Measurements from ENCODE around the gene RNH1.
A peak's percentile ranks its signal among the peaks of the same experiment; 100 is the strongest.

Gene RNH1

GRCh38 chr11:459511-460220 lies 47.4 kb downstream of the RNH1 start:
- no peak for DNase-seq (ENCODE audit: low read depth in 3 of 3, low spot score in 1 of 3)

- DNase-seq (ENCODE audit: low read depth in 3 of 3, low spot score in 1 of 3): no peak
These were observed 49.8 kb downstream of the RNH1 start for GRCh38 chr11:457111-457760.

GRCh38 chr11:456533-456932 lies 50.5 kb downstream of the RNH1 start:
- no peak for DNase-seq (ENCODE audit: low read depth in 3 of 3, low spot score in 1 of 3)

- DNase-seq (ENCODE audit: low read depth in 3 of 3, low spot score in 1 of 3): no peak
These were observed 51.4 kb downstream of the RNH1 start for GRCh38 chr11:455566-456147.

- DNase-seq (ENCODE audit: low read depth in 3 of 3, low spot score in 1 of 3): no peak
These were observed 52.1 kb downstream of the RNH1 start for GRCh38 chr11:454801-455565.

GRCh38 chr11:454043-454442 lies 53.0 kb downstream of the RNH1 start:
- no peak for DNase-seq (ENCODE audit: low read depth in 3 of 3, low spot score in 1 of 3)

- no peak for DNase-seq (ENCODE audit: low read depth in 3 of 3, low spot score in 1 of 3)
These were observed 53.5 kb downstream of the RNH1 start for GRCh38 chr11:453564-453963.

- no peak for DNase-seq (ENCODE audit: low read depth in 3 of 3, low spot score in 1 of 3)
These were observed 54.0 kb downstream of the RNH1 start for GRCh38 chr11:452916-453527.

- DNase-seq (ENCODE audit: low read depth in 3 of 3, low spot score in 1 of 3): no peak
These were observed 54.8 kb downstream of the RNH1 start for GRCh38 chr11:452203-452744.

GRCh38 chr11:451738-452137 lies 55.3 kb downstream of the RNH1 start:
- no peak for DNase-seq (ENCODE audit: low read depth in 3 of 3, low spot score in 1 of 3)

- DNase-seq (ENCODE audit: low read depth in 3 of 3, low spot score in 1 of 3): peak; percentile 56 to 59 (median 57)
These were observed 56.1 kb downstream of the RNH1 start for GRCh38 chr11:450809-451451.

GRCh38 chr11:449889-450808 lies 56.9 kb downstream of the RNH1 start, which contains the start of gene PTDSS2:
PTDSS2 (plus strand) TSS chr11:450279; CDS start chr11:450456, 177 bp downstream.
- DNase-seq (ENCODE audit: low read depth in 3 of 3, low spot score in 1 of 3): peak; percentile 80 to 89 (median 84)

GRCh38 chr11:447923-448731 lies 58.9 kb downstream of the RNH1 start:
- peak; percentile 82 to 98 (median 88) for DNase-seq (ENCODE audit: low read depth in 3 of 3, low spot score in 1 of 3)

- no peak for DNase-seq (ENCODE audit: low read depth in 3 of 3, low spot score in 1 of 3)
These were observed 60.2 kb downstream of the RNH1 start for GRCh38 chr11:446891-447290.

- no peak for DNase-seq (ENCODE audit: low read depth in 3 of 3, low spot score in 1 of 3)
These were observed 61.1 kb downstream of the RNH1 start for GRCh38 chr11:445765-446588.

Data from stimulated activated CD4-positive, alpha-beta T cell treated with anti-CD3 and anti-CD28 coated beads, TNF-alpha, amount 100 ng/mL, for 1 hour (primary cell).